A673 (cell line): ENCODE results near the gene SRRT. TPM values are rescaled to one million over a fixed set of nuclear protein-coding genes. Genes with fewer than 3 reads are reported as not detected.

ENCODE experiments used
- BruUV-seq: library from RNA; stranded (reverse); fragments of 400-500 nt; replicated peaks from 2 replicates; lab custom pipeline; 2021; lab: Mats Ljungman, UMichigan
- CTCF ChIA-PET: fragments of 300-600 bp; sonication (Branson Sonifier 250); formaldehyde crosslinking; loops from one replicate; lab custom pipeline; 2022; ENCODE audit warnings: antibody characterized with exemption; lab: Charles Lee
- POLR2A ChIA-PET: fragments of 300-600 bp; sonication (Branson Sonifier 250); formaldehyde crosslinking; loops from one replicate; lab custom pipeline; 2022; ENCODE audit warnings: antibody characterized with exemption; ENCODE audit not compliant: low non-redundant PET; lab: Charles Lee
- DNase-seq: peaks from one replicate; pipeline ENCODE4 v3.0.0-alpha.2; 2015; ENCODE audit warnings: low spot score
- H3K27ac ChIP-seq: fragments of 200-600 bp; sonication (generic); 2 replicates; pipeline ENCODE4 v1.5.1; 2016; ENCODE audit warnings: mixed run types, low read depth, mild to moderate bottlenecking, mixed read lengths, antibody characterized with exemption, low read length; ENCODE audit not compliant: poor library complexity, severe bottlenecking
- H3K27me3 ChIP-seq: fragments of 200-600 bp; sonication (generic); replicated peaks from 2 replicates; pipeline ENCODE4 v1.6.1; 2017; ENCODE audit warnings: mixed run types, low read depth, mild to moderate bottlenecking, mixed read lengths, antibody characterized with exemption, low read length; ENCODE audit not compliant: insufficient read depth, poor library complexity
- H3K36me3 ChIP-seq: fragments of 200-600 bp; sonication (generic); 2 replicates; pipeline ENCODE4 v1.6.1; 2016; ENCODE audit warnings: mixed run types, mild to moderate bottlenecking, mixed read lengths, antibody characterized with exemption, low read length; ENCODE audit not compliant: insufficient read depth, poor library complexity, severe bottlenecking
- H3K4me1 ChIP-seq: fragments of 200-600 bp; sonication (generic); 2 replicates; pipeline ENCODE4 v1.6.1; 2017; ENCODE audit warnings: mixed run types, mild to moderate bottlenecking, mixed read lengths, antibody characterized with exemption, low read length; ENCODE audit not compliant: insufficient read depth, poor library complexity, severe bottlenecking
- H3K4me3 ChIP-seq: fragments of 200-600 bp; sonication (generic); 2 replicates; pipeline ENCODE4 v1.5.1; 2016; ENCODE audit warnings: low read depth, mixed run types, mild to moderate bottlenecking, mixed read lengths, low read length; ENCODE audit not compliant: poor library complexity, severe bottlenecking
- H3K9me3 ChIP-seq: fragments of 200-600 bp; sonication (generic); 2 replicates; pipeline ENCODE4 v1.6.1; 2016; ENCODE audit warnings: mixed run types, low read depth, mild to moderate bottlenecking, mixed read lengths, antibody characterized with exemption, low read length; ENCODE audit not compliant: poor library complexity, severe bottlenecking
- EZH2 ChIP-seq: fragments of 200-600 bp; sonication (generic); IDR thresholded peaks from 2 replicates; pipeline ENCODE4 v1.6.1; 2017; ENCODE audit warnings: borderline replicate concordance, low read depth, mild to moderate bottlenecking, mixed read lengths, antibody characterized with exemption, low read length; ENCODE audit not compliant: poor library complexity, severe bottlenecking
- intact Hi-C: fragments of 100-400 bp; cut with micrococcal nuclease; formaldehyde crosslinking; loops from one replicate; pipeline ENCODE4 v1.10.0; 2022; ENCODE audit not compliant: unreplicated experiment
- total RNA-seq: library from RNA; stranded (reverse); gene quantifications from 2 replicates; pipeline ENCODE4 v1.2.3, GENCODE V29; 2021
- TF ChIP-seq, protein P1 (sequence below): fragments of 300-800, 200-600 bp; sonication (generic); conservative IDR thresholded peaks from 2 replicates; pipeline ENCODE4 v1.5.1; 2017; ENCODE audit warnings: low read depth, mild to moderate bottlenecking, antibody characterized with exemption, low read length, moderate library complexity, mixed read lengths

Gene SRRT
- total RNA-seq, 1 experiment from 2014 or later = 277 TPM

DNA sequence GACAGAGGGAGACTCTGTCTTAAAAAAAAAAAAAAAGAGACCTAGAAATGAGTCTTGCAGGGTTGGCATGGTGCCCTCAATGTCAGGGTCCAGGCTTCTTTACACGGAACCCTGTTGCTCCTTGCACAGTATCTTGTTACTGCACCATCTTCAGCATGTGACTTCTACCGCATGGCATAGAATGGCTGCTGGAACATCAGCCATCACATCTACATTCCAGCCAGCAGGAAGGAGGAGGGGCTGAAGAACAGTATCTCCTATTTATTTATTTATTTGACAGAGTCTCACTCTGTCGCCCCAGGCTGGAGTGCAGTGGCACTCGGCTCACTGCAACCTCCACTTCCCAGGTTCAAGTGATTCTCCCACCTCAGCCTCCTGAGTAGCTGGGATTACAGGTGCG lies 24.5 kb downstream of the SRRT start:
- no peak overlapping the region for H3K4me3 ChIP-seq
- CTCF ChIA-PET = no interaction called here
- H3K27me3 ChIP-seq = peaks cover 7% of the 10 kb centered on the region
- DNase-seq = no peak
- TF ChIP-seq, protein P1, sequence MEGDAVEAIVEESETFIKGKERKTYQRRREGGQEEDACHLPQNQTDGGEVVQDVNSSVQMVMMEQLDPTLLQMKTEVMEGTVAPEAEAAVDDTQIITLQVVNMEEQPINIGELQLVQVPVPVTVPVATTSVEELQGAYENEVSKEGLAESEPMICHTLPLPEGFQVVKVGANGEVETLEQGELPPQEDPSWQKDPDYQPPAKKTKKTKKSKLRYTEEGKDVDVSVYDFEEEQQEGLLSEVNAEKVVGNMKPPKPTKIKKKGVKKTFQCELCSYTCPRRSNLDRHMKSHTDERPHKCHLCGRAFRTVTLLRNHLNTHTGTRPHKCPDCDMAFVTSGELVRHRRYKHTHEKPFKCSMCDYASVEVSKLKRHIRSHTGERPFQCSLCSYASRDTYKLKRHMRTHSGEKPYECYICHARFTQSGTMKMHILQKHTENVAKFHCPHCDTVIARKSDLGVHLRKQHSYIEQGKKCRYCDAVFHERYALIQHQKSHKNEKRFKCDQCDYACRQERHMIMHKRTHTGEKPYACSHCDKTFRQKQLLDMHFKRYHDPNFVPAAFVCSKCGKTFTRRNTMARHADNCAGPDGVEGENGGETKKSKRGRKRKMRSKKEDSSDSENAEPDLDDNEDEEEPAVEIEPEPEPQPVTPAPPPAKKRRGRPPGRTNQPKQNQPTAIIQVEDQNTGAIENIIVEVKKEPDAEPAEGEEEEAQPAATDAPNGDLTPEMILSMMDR = no peak
- TF ChIP-seq EZH2 = no peak
- no peak overlapping the region for H3K27ac ChIP-seq
- POLR2A ChIA-PET = no interaction called here
- H3K9me3 ChIP-seq = no peaks in the 10 kb centered on the region
- H3K36me3 ChIP-seq = no peaks in the 10 kb centered on the region
- intact Hi-C loops = loop anchor here (5.0 to 10.0 kb wide), 3 partner anchors 178 to 383 kb away; no protein-coding TSS in a partner anchor
- BruUV-seq = no TSS peak
- H3K4me1 ChIP-seq = peaks cover 9% of the 10 kb centered on the region

DNA sequence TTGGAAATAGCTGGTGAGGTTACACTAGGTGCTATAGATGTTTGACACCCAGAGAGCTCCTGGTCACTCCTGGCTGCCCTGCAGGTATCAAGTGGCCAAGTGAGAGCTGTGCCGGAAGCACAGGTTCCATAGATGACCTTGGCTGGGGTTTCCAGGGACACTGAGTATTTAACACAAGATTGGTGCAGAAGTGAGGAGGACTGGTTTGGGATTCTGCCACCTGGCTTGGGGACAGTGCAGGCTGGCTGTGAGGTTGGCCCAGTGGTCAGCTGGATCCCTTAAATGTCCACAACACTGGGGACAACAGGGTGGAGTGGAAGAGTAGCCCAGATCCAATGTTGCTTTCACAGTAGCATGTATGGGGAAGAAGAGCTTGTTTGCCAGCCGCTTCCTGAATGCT lies 26.1 kb downstream of the SRRT start:
- ChIA-PET CTCF (interaction anchor here (0.5 to 0.7 kb wide), 2 partner anchors 158 to 181 kb away, joined by 3 read pairs; no protein-coding TSS in a partner anchor), POLR2A (interaction anchor here (0.5 kb wide), 1 partner anchor 163 kb away, joined by 3 read pairs; no protein-coding TSS in a partner anchor)
- H3K4me3 ChIP-seq = no peak overlapping the region
- H3K9me3 ChIP-seq = no peaks in the 10 kb centered on the region
- no peaks in the 10 kb centered on the region for H3K36me3 ChIP-seq
- no peak for TF ChIP-seq EZH2
- TF ChIP-seq, protein P1 = no peak
- intact Hi-C loops = no loop called here
- BruUV-seq = no TSS peak
- peaks cover 7% of the 10 kb centered on the region for H3K4me1 ChIP-seq
- DNase-seq = no peak
- H3K27me3 ChIP-seq = peaks cover 6% of the 10 kb centered on the region
- H3K27ac ChIP-seq = no peak overlapping the region

DNA sequence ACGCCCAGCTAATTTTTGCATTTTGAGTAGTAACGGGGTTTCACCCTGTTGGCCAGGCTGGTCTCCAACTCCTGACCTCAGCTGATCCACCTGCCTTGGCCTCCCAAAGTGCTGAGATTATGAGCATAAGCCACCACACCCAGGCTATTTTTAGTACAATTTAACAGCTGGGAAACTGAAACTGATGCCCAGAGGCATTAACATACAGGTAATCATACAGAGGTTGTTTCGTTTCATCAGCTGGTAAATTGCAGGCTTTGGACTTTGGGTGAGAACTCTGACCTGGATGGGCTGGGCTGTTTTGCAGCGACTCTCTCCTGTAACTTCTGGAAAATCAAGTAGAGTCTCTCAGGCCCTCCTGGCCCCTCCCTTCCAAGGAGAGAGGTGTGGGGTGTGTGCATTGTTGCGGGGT lies 27.0 kb downstream of the SRRT start:
- no peaks in the 10 kb centered on the region for H3K9me3 ChIP-seq
- POLR2A ChIA-PET = no interaction called here
- CTCF ChIA-PET = no interaction called here

More for the DNA sequence above, 27.0 kb downstream of the SRRT start:
- no peak for DNase-seq
- intact Hi-C loops = no loop called here
- no TSS peak for BruUV-seq
- H3K4me3 ChIP-seq = no peak overlapping the region
- no peaks in the 10 kb centered on the region for H3K36me3 ChIP-seq
- no peaks in the 10 kb centered on the region for H3K27me3 ChIP-seq
- no peak overlapping the region for H3K27ac ChIP-seq
- no peak for TF ChIP-seq EZH2
- TF ChIP-seq, protein P1 = no peak
- H3K4me1 ChIP-seq = no peaks in the 10 kb centered on the region
